Left lung (tissue), 10 donors: ENCODE data around the gene PITPNM3. TPM values are rescaled to one million over a fixed set of nuclear protein-coding genes. Genes with fewer than 3 reads are reported as not detected.

Experiments used
- ATAC-seq: fragments of 200-7000 bp; cut with Tn5 transposase; one replicate; pipeline ENCODE4 v1.9.1; 2020; ENCODE audit warnings: moderate library complexity
- DNase-seq, 4 donors: peaks; one replicate each; pipeline ENCODE4 v3.0.0-alpha.2; 2013 to 2020
- H3K27ac ChIP-seq, 2 donors: fragments of 200-600 bp; sonication (generic) in 1 of 2; one replicate each; pipeline versions ENCODE4 v1.5.0 to v1.8.0; 2020 to 2021
- H3K27me3 ChIP-seq, 2 donors: fragments of 200-600 bp; sonication (generic) in 1 of 2; one replicate each; pipeline versions ENCODE4 v1.5.0 to v1.8.0; 2020 to 2021
- H3K36me3 ChIP-seq, 2 donors: fragments of 200-600 bp; sonication (generic) in 1 of 2; one replicate each; pipeline versions ENCODE4 v1.5.0 to v1.8.0; 2020 to 2021
- H3K4me1 ChIP-seq, 2 donors: fragments of 200-600 bp; one replicate each; pipeline ENCODE4 v1.8.0; 2021
- H3K4me3 ChIP-seq, 2 donors: fragments of 200-600 bp; sonication (generic) in 1 of 2; one replicate each; pipeline versions ENCODE4 v1.5.0 to v1.8.0; 2020 to 2021; ENCODE audit warnings: mild to moderate bottlenecking in 1 of 2
- H3K9me3 ChIP-seq, 2 donors: fragments of 200-600 bp; sonication (generic) in 1 of 2; one replicate each; pipeline versions ENCODE4 v1.5.0 to v1.8.0; 2020 to 2021
- CTCF ChIP-seq, 2 donors: fragments of 200-600 bp; sonication (generic) in 1 of 2; IDR thresholded peaks; one replicate each; pipeline versions ENCODE4 v1.5.0 to v1.8.0; 2021; ENCODE audit warnings: antibody characterized with exemption in 2 of 2
- intact Hi-C, 2 donors: fragments of 100-400 bp; cut with DNase I; formaldehyde crosslinking; loops; one replicate each; pipeline versions ENCODE4 v1.11.2 to v1.14.2; 2022
- polyA plus RNA-seq, 6 donors: library from polyadenylated mRNA; unstranded; fragments of 120-200 nt; gene quantifications; one replicate each; pipeline ENCODE4 v1.2.1, GENCODE V29; 2013; ENCODE audit not compliant: insufficient read length in 6 of 6
- total RNA-seq, 2 donors: library from RNA; stranded (reverse); fragmentation: NEBNext Ultra II Directional; extraction: Animal tissue kit (Norgen Biotek cat#: 25700); gene quantifications; one replicate each; pipeline ENCODE4 v1.2.1, GENCODE V29; 2021
- donor health status: DM: no; HTN: yes; CAD: no.
- donor health status: DM: no; HTN: no; CAD: no.

PITPNM3 gene
- total and polyA plus RNA-seq, 8 donors = 3.6 to 13.8 (median 5.8) TPM

- peaks cover 0 to 3% of the 10 kb centered on the region in 2 donors for H3K36me3 ChIP-seq
- no peaks in the 10 kb centered on the region for H3K27me3 ChIP-seq
- H3K4me3 ChIP-seq = no peak overlapping the region
- no peak for DNase-seq
- intact Hi-C loops = no loop called here
- H3K27ac ChIP-seq = no peak overlapping the region
- no peaks in the 10 kb centered on the region for H3K4me1 ChIP-seq
- H3K9me3 ChIP-seq = peaks cover 0 to 4% of the 10 kb centered on the region in 2 donors
- no peak for ATAC-seq
- TF ChIP-seq CTCF (IDR thresholded peaks at IDR 0.05) = no peak
Observed at GRCh38 chr17:6536053-6536452, 20.3 kb downstream of the PITPNM3 start.

DNA sequence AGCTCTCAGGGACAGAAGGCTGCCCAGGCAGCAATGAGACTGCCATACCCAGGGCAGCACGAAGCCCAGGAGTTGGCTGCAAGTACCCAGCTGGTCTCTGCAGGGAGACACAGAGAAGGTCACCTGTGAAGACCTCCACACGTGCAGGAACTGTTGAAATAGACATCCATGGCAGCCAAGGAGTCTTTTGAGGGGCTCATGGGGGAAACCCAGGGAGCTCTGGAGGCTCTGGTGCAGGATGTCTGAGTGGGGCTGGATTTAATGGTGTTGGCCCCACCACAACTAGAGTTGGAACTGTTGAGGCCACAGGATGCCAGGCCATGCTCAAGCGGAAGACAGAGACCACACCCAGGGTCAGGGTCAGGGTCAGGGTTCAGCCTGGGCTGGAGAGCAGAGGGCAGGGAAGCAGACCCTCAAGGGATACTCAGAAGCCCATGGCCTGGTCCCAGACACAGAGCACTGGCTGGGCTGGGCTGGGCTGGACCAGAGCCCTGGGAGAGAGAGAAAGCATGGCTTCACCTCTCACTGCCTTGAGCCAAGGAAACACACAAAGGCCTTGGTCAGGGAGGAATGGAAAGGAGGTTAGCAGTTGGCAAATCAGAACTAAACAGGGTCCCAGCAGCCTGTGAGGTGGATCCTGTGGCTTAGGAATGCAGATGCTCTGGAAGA is 21.4 kb downstream of the PITPNM3 start:
- peaks cover 0 to 3% of the 10 kb centered on the region in 2 donors for H3K36me3 ChIP-seq
- no peak for ATAC-seq
- no peak overlapping the region for H3K4me3 ChIP-seq
- H3K9me3 ChIP-seq = peaks cover 0 to 4% of the 10 kb centered on the region in 2 donors
- no peak overlapping the region for H3K27ac ChIP-seq
- DNase-seq = no peak
- intact Hi-C loops = no loop called here
- no peaks in the 10 kb centered on the region for H3K27me3 ChIP-seq
- H3K4me1 ChIP-seq = no peaks in the 10 kb centered on the region
- TF ChIP-seq CTCF (IDR thresholded peaks at IDR 0.05) = no peak

- Histone ChIP-seq H3K27ac (no peak overlapping the region), H3K36me3 (peaks cover 0 to 3% of the 10 kb centered on the region in 2 donors), H3K4me1 (no peaks in the 10 kb centered on the region), H3K27me3 (no peaks in the 10 kb centered on the region), H3K4me3 (no peak overlapping the region), H3K9me3 (no peaks in the 10 kb centered on the region)
- no peak for DNase-seq
- ATAC-seq = no peak
- TF ChIP-seq CTCF (IDR thresholded peaks at IDR 0.05) = no peak
- intact Hi-C loops = no loop called here
Observed at GRCh38 chr17:6532441-6532885, 23.9 kb downstream of the PITPNM3 start.

GRCh38 chr17:6531575-6531974 is 24.8 kb downstream of the PITPNM3 start:
- no peak for ATAC-seq
- TF ChIP-seq CTCF (IDR thresholded peaks at IDR 0.05) = no peak

DNA sequence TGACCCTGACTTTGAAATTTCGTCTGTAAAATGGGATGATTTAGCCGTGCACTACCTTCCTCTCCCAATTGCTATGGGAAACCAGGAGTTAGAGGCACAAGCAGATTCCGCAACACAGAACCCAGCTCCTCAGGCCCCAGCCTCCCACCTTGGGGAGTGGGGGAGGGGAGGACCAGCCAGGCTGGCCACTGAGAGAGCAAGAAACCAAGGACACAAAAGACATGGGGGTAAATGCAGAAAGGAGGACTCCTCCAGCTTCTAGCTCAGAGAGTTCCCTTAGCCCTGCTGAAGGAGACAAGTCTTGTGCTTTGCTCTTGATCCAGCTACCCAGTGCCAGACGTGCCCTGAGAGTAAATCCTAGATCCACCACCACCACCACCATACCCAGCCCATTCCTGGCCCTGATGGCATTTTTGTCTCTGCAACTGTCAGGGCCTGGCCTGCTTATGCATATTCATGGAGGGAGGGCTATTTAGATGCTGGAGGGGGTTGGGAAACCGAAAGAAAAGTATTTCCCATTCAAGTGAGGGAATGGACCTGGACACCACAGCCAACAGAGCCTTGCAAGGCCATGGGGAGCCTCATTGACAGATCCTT is 25.9 kb downstream of the PITPNM3 start:
- Histone ChIP-seq H3K4me3 (no peak overlapping the region), H3K27me3 (no peaks in the 10 kb centered on the region), H3K36me3 (no peaks in the 10 kb centered on the region), H3K4me1 (no peaks in the 10 kb centered on the region), H3K9me3 (no peaks in the 10 kb centered on the region), H3K27ac (no peak overlapping the region)
- TF ChIP-seq CTCF (IDR thresholded peaks at IDR 0.05) = no peak
- DNase-seq (no peak), ATAC-seq (no peak)
- intact Hi-C loops = no loop called here

More at GRCh38 chr17:6531575-6531974, 24.8 kb downstream of the PITPNM3 start:
- H3K4me1 ChIP-seq = no peaks in the 10 kb centered on the region
- H3K36me3 ChIP-seq = peaks cover 0 to 3% of the 10 kb centered on the region in 2 donors
- no peak overlapping the region for H3K27ac ChIP-seq
- H3K9me3 ChIP-seq = no peaks in the 10 kb centered on the region
- H3K27me3 ChIP-seq = no peaks in the 10 kb centered on the region
- DNase-seq = no peak
- H3K4me3 ChIP-seq = no peak overlapping the region
- intact Hi-C loops = no loop called here
